Measurements from ENCODE around the gene ZBTB20.

Gene ZBTB20

DNA sequence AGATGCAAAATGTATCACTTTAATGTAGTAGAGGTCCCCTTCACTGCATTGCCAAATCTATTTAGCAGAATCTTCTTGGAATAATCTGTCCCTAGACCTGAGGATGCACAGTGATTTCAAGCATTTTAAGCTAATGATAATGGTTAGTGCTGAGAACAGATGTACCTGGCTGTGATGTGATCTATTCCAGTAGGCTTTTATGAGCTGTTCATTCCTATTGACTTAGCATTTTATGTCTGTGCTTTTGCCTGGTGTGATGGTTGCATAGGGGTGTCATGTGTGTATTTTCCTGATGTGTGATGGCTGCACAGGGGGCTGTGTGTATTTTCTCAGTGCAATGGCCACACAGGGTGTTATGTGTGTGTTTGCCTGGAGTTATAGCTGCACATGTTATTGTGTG lies 580.3 kb downstream of the ZBTB20 start:
- peaks cover 4% of the 10 kb centered on the region for H3K4me1 ChIP-seq
- TF ChIP-seq, protein P1, sequence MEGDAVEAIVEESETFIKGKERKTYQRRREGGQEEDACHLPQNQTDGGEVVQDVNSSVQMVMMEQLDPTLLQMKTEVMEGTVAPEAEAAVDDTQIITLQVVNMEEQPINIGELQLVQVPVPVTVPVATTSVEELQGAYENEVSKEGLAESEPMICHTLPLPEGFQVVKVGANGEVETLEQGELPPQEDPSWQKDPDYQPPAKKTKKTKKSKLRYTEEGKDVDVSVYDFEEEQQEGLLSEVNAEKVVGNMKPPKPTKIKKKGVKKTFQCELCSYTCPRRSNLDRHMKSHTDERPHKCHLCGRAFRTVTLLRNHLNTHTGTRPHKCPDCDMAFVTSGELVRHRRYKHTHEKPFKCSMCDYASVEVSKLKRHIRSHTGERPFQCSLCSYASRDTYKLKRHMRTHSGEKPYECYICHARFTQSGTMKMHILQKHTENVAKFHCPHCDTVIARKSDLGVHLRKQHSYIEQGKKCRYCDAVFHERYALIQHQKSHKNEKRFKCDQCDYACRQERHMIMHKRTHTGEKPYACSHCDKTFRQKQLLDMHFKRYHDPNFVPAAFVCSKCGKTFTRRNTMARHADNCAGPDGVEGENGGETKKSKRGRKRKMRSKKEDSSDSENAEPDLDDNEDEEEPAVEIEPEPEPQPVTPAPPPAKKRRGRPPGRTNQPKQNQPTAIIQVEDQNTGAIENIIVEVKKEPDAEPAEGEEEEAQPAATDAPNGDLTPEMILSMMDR (IDR thresholded peaks at IDR 0.05; ENCODE audit: low read depth, low read length): no peak
- H3K27me3 ChIP-seq: no peaks in the 10 kb centered on the region
- no peaks in the 10 kb centered on the region for H3K9me3 ChIP-seq
- H3K36me3 ChIP-seq: no peaks in the 10 kb centered on the region
- DNase-seq: no peak
- no peak overlapping the region for H3K4me3 ChIP-seq (ENCODE audit: low read depth, low read length)

DNA sequence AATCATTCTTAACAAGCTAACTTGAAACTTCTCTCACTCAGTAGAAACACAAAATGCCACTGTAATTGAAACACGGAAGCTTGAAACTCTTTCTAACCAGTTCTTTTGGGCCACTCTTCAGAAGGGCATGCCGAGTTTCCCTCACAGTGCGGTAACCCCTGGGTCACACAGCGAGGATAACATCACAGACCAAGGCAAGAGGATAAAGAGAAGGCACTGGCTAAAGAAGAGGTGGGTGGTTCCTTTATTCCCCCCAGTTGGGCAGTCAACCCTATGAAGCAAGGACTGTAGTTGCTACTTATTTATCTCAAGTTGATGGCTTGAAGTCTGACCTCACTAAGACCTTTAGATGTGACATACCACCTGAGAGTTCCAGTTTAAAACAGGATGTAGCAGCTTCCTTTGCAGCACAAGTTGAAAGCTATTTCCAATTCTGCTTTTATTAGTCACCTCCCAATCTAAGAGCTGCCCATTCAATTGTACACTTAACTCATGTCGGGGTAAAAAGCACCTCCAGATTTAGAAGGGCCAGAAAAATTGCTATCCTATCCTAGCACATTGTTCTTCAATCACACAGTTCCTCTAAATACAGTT lies 580.8 kb downstream of the ZBTB20 start:
- Histone ChIP-seq H3K4me3 (ENCODE audit: low read depth, low read length) (no peak overlapping the region), H3K4me1 (peaks cover 4% of the 10 kb centered on the region), H3K36me3 (no peaks in the 10 kb centered on the region), H3K9me3 (no peaks in the 10 kb centered on the region), H3K27me3 (no peaks in the 10 kb centered on the region)
- TF ChIP-seq, protein P1 (IDR thresholded peaks at IDR 0.05; ENCODE audit: low read depth, low read length): no peak
- no peak for DNase-seq

DNA sequence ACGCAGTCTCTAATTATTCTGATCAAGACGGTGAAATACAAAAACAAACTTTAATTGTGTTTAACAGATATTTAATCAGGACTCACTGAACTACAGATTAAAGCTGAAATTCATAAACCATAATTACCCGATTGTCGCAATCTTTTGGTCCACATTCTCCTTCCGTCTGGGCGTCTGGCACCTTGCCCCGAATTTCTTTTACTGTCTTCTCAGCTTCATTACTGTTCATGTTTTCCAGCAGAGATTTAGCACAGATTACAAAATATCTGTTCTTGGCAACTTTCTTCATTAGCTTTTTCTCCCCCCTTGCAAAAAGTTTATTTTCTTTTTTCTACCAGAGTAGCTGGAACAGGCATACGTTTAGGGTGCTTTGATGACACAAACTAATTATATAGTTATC lies 581.9 kb downstream of the ZBTB20 start:
- peak; percentile 13 for DNase-seq
- TF ChIP-seq, protein P1 (IDR thresholded peaks at IDR 0.05; ENCODE audit: low read depth, low read length): no peak
- Histone ChIP-seq H3K27me3 (no peaks in the 10 kb centered on the region), H3K9me3 (no peaks in the 10 kb centered on the region), H3K4me3 (ENCODE audit: low read depth, low read length) (peak overlapping the region; percentile 2; the same call in 1 of the 2 replicates), H3K36me3 (no peaks in the 10 kb centered on the region), H3K4me1 (peaks cover 4% of the 10 kb centered on the region)

DNA sequence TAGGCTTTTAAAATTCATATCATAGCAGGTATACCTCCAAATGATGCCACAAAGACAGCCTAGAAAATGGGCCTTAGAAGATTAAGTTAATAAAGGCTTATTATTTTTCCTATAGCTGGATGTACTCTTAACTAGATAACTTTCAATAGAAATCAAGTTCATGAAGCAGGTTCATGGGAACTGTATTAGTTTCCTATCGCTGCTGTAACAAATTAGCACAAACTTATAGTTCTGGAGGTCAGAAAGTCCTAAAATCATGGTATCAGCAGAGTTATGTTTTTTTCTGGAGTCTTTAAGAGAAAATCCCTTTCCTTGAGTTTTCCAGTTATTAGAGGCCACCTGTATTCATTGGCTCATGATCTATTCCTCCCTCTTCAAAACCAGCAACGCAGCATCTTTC lies 583.4 kb downstream of the ZBTB20 start:
- TF ChIP-seq, protein P1 (IDR thresholded peaks at IDR 0.05; ENCODE audit: low read depth, low read length): no peak
- no peak for DNase-seq
- no peaks in the 10 kb centered on the region for H3K36me3 ChIP-seq
- H3K4me3 ChIP-seq (ENCODE audit: low read depth, low read length): no peak overlapping the region
- H3K27me3 ChIP-seq: no peaks in the 10 kb centered on the region
- H3K4me1 ChIP-seq: peaks cover 4% of the 10 kb centered on the region
- no peaks in the 10 kb centered on the region for H3K9me3 ChIP-seq

DNA sequence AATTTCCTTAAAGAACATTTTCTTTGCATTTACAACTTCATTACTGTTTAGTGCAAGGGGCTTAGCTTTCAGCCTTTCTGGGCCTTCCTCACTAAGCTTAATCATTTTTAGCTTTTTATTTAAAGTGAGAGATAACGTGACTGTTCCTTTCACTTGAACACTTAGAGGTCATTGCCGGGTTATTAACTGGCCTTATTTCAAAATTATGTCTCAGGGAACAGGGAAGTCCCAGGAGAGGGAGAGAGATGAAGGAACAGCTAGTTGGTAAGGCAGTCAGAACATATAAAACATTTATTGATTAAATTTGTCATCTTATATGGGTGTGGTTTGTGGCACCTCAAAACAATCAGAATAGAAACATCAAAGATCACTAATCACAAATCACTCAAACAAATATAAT lies 584.5 kb downstream of the ZBTB20 start:
- H3K4me1 ChIP-seq: peaks cover 4% of the 10 kb centered on the region
- H3K9me3 ChIP-seq: no peaks in the 10 kb centered on the region
- TF ChIP-seq, protein P1 (IDR thresholded peaks at IDR 0.05; ENCODE audit: low read depth, low read length): no peak
- H3K27me3 ChIP-seq: no peaks in the 10 kb centered on the region
- H3K36me3 ChIP-seq: no peaks in the 10 kb centered on the region
- H3K4me3 ChIP-seq (ENCODE audit: low read depth, low read length): no peak overlapping the region
- no peak for DNase-seq

DNA sequence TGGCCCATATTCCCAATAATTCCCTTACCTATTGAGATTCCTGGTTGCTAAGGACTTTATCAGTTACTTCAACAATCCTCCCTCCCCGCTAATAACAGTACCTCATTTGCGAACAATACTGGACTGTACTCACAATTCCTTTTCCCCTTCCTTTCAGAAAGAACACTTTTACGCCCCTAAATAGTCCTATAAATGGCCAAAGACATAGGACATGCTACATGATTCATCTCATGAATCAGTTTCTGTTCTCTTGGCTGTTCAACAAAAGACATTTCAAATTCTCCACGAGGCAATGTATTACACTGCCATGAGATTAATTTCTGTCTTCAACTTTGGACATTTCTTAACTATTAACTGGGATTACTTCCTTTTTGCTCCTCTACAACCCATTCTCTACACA lies 588.8 kb downstream of the ZBTB20 start:
- H3K9me3 ChIP-seq: no peaks in the 10 kb centered on the region
- no peaks in the 10 kb centered on the region for H3K4me1 ChIP-seq
- no peaks in the 10 kb centered on the region for H3K27me3 ChIP-seq
- TF ChIP-seq, protein P1 (IDR thresholded peaks at IDR 0.05; ENCODE audit: low read depth, low read length): no peak
- no peak for DNase-seq
- no peaks in the 10 kb centered on the region for H3K36me3 ChIP-seq
- no peak overlapping the region for H3K4me3 ChIP-seq (ENCODE audit: low read depth, low read length)
